Ovary (tissue), 10 donors: Measurements from ENCODE around the gene LPIN2. TPM values are rescaled to one million over a fixed set of nuclear protein-coding genes. Genes with fewer than 3 reads are reported as not detected.
A peak's percentile ranks its signal among the peaks of the same experiment; 100 is the strongest.

Experiments used
- DNase-seq, 5 donors: peaks; one replicate each; pipeline ENCODE4 v3.0.0-alpha.2; 2019 to 2020
- H3K27ac ChIP-seq, 2 donors: fragments of 200-600 bp; one replicate each; pipeline versions ENCODE4 v1.5.1 to v1.8.0; 2019 to 2022
- H3K27me3 ChIP-seq: fragments of 200-600 bp; one replicate; pipeline ENCODE4 v1.8.0; 2022
- H3K36me3 ChIP-seq: fragments of 200-600 bp; sonication (generic); one replicate; pipeline ENCODE4 v1.5.1; 2019
- H3K4me1 ChIP-seq: one replicate; pipeline ENCODE4 v1.8.1; 2013; ENCODE audit warnings: mild to moderate bottlenecking, moderate library complexity; ENCODE audit not compliant: insufficient read depth
- H3K4me3 ChIP-seq: fragments of 200-600 bp; sonication (generic); one replicate; pipeline ENCODE4 v1.5.1; 2017
- H3K9me3 ChIP-seq, 2 donors: fragments of 200-600 bp in 1 of 2; sonication (generic) in 1 of 2; one replicate each; pipeline versions ENCODE4 v1.5.1 to v1.8.1; 2013 to 2019; ENCODE audit warnings: mild to moderate bottlenecking in 1 of 2, moderate library complexity in 1 of 2
- EP300 ChIP-seq: sonication (generic); formaldehyde crosslinking; IDR thresholded peaks from one replicate; pipeline ENCODE4 v1.6.1; 2017; ENCODE audit warnings: antibody characterized with exemption
- POLR2A ChIP-seq: fragments of 450-650 bp; IDR thresholded peaks from one replicate; pipeline ENCODE4 v1.6.1; 2017; ENCODE audit warnings: antibody characterized with exemption, mild to moderate bottlenecking, moderate library complexity
- WGBS, 3 donors: extraction: QIAGEN DNeasy Blood & Tissue Kit in 1 of 3; methylation state at CpG; one replicate each; pipeline versions ENCODE4 v1.1.5 to v1.1.7; 2013 to 2017; 5-methylcytosine and 5-hydroxymethylcytosine counted together
- intact Hi-C, 4 donors: fragments of 100-400 bp; cut with DNase I; formaldehyde crosslinking; loops; one replicate each; pipeline versions ENCODE4 v1.11.0 to v1.15.1; 2022 to 2023
- long read RNA-seq, 3 donors: library from polyadenylated mRNA in 2 of 3; unstranded in 2 of 3; transcript quantifications; one replicate each; pipeline ENCODE4 v2.0.0 and lab custom pipeline, GENCODE V29; 2021 to 2026
- polyA plus RNA-seq, 2 donors: library from polyadenylated mRNA; stranded (reverse); fragments of 200-250 nt in 1 of 2; fragments of 350-450 nt in 1 of 2; fragmentation: Illumina TruSeq in 1 of 2; extraction: RNeasy Lipid Tissue Mini Kit (QIAGEN cat#74804) in 1 of 2; gene quantifications; one replicate each; pipeline ENCODE4 v1.2.3, GENCODE V29; 2013 to 2014
- total RNA-seq, 7 donors: library from RNA; depleted of rRNA in 2 of 7; stranded (reverse); fragments of >200 nt in 2 of 7; fragmentation: NEBNext Ultra II Directional in 3 of 7; extraction: Animal tissue kit (Norgen Biotek cat#: 25700) in 3 of 7; gene quantifications; one replicate each; pipeline versions ENCODE4 v1.1.0 to v1.2.4, GENCODE V29; 2016 to 2023
- TF ChIP-seq, protein P1 (sequence below), 3 donors: fragments of 450-650 bp in 2 of 3; fragments of 200-600 bp in 1 of 3; IDR thresholded peaks; one replicate each; pipeline versions ENCODE4 v1.5.1 to v1.8.0; 2016 to 2022; ENCODE audit warnings: antibody characterized with exemption in 3 of 3, mild to moderate bottlenecking in 1 of 3
- donor health status: DM: no; HTN: no; CAD: no; lungs with moderate emphysema.
- donor health status: DM: no; HTN: no; CAD: no.
- donor health status: Bipolar disorder and iron deficiency.
- donor health status: DM: yes; HTN: yes; CAD: no.
- donor health status: DM: no; HTN: no; CAD: no.
- donor health status: DM: yes; HTN: yes; CAD: no.

Gene LPIN2, protein sequence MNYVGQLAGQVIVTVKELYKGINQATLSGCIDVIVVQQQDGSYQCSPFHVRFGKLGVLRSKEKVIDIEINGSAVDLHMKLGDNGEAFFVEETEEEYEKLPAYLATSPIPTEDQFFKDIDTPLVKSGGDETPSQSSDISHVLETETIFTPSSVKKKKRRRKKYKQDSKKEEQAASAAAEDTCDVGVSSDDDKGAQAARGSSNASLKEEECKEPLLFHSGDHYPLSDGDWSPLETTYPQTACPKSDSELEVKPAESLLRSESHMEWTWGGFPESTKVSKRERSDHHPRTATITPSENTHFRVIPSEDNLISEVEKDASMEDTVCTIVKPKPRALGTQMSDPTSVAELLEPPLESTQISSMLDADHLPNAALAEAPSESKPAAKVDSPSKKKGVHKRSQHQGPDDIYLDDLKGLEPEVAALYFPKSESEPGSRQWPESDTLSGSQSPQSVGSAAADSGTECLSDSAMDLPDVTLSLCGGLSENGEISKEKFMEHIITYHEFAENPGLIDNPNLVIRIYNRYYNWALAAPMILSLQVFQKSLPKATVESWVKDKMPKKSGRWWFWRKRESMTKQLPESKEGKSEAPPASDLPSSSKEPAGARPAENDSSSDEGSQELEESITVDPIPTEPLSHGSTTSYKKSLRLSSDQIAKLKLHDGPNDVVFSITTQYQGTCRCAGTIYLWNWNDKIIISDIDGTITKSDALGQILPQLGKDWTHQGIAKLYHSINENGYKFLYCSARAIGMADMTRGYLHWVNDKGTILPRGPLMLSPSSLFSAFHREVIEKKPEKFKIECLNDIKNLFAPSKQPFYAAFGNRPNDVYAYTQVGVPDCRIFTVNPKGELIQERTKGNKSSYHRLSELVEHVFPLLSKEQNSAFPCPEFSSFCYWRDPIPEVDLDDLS
- total RNA-seq (10 to 100 TPM; 21.3 to 30.4 (median 26.4) TPM), polyA plus RNA-seq (10 to 100 TPM; 13.4 to 44.7 TPM)
- long read RNA-seq, donor 1, partial matches to known transcripts, result 11 of 30 reads
- long read RNA-seq, donor 1, other reads (novel, unspliced or antisense), result 19 of 30 reads
- long read RNA-seq, donor 2, transcript LPIN2-203 (5 exons, 936 nt), result major isoform, 8 of 29 reads
- long read RNA-seq, donor 2, partial matches to known transcripts, result 21 of 29 reads
- long read RNA-seq, donor 2, other reads (novel, unspliced or antisense), result 0 of 29 reads
- long read RNA-seq, donor 3, partial matches to known transcripts, result 14 of 25 reads
- long read RNA-seq, donor 3, other reads (novel, unspliced or antisense), result 11 of 25 reads

DNA sequence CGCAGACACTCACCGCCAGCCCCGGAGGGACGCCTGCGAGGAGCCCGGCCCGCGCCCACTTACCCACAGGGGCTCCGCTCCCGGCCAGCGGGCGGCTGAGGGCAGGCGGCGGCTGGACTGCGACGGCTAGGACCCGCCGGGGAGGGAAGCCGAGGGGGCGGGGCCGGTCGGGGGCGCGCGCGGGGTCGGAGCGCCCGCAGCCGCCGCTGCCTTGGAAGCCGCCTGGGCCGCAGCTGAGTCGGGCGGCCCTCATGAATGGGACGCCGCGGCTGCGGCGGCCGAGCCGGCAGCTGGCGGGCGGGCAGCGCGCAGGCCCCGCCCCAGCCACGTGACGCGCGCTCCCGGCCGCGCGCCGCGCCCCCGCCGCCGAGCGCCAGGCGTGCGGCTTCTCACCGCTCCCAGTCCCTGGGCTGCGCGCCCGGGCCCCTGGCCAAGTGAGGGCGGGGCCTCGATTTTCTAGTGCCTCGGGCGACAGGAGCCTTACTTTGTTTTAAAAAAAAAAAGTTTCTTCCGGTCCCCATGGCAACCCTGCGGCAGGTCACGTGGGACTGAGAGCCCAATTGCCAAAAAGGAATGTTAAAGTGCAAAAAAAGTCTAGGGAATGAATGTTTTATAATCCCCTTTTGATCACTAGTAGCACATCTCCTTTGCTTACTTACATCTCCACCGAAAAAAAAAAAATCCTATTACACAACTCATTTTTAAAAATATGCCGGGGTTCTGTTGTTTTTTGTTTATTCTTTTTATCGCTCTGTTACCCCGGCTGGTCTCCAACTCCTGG lies at the start of gene LPIN2:
Gene LPIN2, minus strand, starts transcription at position 121 of the 781 bp plus-strand sequence. CDS start 52,304 bp downstream, outside the sequence.
- peaks cover 9% of the 10 kb centered on the region for H3K4me1 ChIP-seq
- peak; percentile 99 to 100 (median 100) for DNase-seq
- H3K9me3 ChIP-seq, result no peaks in the 10 kb centered on the region
- WGBS, 3 donors, result 0 to 1% (median 0%) methylated on average over 46 to 78 of the region's 78 CpGs
- TF ChIP-seq POLR2A (peak; percentile 51), EP300 (no peak)
- H3K36me3 ChIP-seq, result no peaks in the 10 kb centered on the region
- peak within 1 kb of the TSS; percentile 90 to 98 for H3K27ac ChIP-seq
- H3K4me3 ChIP-seq, result peak within 1 kb of the TSS; percentile 79
- H3K27me3 ChIP-seq, result no peaks in the 10 kb centered on the region
- intact Hi-C loops, result loop anchor here in 2 of 4 donors (2.0 to 5.0 kb wide), 2 partner anchors 14 to 356 kb away; partner anchors contain the start of gene SMCHD1 (in 1 of the 2)

- WGBS, 3 donors, result 58 to 64% (median 59%) methylated on average over 11 of the region's 11 CpGs
- no peaks in the 10 kb centered on the region for H3K9me3 ChIP-seq
- no peaks in the 10 kb centered on the region for H3K36me3 ChIP-seq
- no peaks in the 10 kb centered on the region for H3K27me3 ChIP-seq
- no peak for DNase-seq
- H3K4me3 ChIP-seq, result no peak overlapping the region
- no peak for TF ChIP-seq EP300
- TF ChIP-seq, protein P1, sequence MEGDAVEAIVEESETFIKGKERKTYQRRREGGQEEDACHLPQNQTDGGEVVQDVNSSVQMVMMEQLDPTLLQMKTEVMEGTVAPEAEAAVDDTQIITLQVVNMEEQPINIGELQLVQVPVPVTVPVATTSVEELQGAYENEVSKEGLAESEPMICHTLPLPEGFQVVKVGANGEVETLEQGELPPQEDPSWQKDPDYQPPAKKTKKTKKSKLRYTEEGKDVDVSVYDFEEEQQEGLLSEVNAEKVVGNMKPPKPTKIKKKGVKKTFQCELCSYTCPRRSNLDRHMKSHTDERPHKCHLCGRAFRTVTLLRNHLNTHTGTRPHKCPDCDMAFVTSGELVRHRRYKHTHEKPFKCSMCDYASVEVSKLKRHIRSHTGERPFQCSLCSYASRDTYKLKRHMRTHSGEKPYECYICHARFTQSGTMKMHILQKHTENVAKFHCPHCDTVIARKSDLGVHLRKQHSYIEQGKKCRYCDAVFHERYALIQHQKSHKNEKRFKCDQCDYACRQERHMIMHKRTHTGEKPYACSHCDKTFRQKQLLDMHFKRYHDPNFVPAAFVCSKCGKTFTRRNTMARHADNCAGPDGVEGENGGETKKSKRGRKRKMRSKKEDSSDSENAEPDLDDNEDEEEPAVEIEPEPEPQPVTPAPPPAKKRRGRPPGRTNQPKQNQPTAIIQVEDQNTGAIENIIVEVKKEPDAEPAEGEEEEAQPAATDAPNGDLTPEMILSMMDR (IDR thresholded peaks at IDR 0.05), result no peak
- no peak for TF ChIP-seq POLR2A
- H3K4me1 ChIP-seq, result no peaks in the 10 kb centered on the region
- intact Hi-C loops, result loop anchor here in 3 of 4 donors (5.0 to 10.0 kb wide), 2 partner anchors 129 to 137 kb away; no protein-coding TSS in a partner anchor
- H3K27ac ChIP-seq, result no peak overlapping the region
Observed at GRCh38 chr18:3061581-3062312, 48.8 kb upstream of the LPIN2 start.

GRCh38 chr18:3060667-3061580 lies 48.0 kb upstream of the LPIN2 start:
- 69 to 74% (median 69%) methylated on average over 15 of the region's 15 CpGs for WGBS, 3 donors
- Histone ChIP-seq H3K9me3 (no peaks in the 10 kb centered on the region), H3K4me1 (no peaks in the 10 kb centered on the region), H3K27ac (peak overlapping the region in 1 of 2 donors; percentile 6), H3K36me3 (no peaks in the 10 kb centered on the region), H3K4me3 (no peak overlapping the region), H3K27me3 (no peaks in the 10 kb centered on the region)
- DNase-seq, result no peak
- TF ChIP-seq, protein P1 (IDR thresholded peaks at IDR 0.05), result no peak
- TF ChIP-seq POLR2A (no peak), EP300 (no peak)
- intact Hi-C loops, result loop anchor here in 3 of 4 donors (5.0 to 10.0 kb wide), 2 partner anchors 129 to 136 kb away; no protein-coding TSS in a partner anchor
